ENCODE measurements around the gene BYSL.

DNA sequence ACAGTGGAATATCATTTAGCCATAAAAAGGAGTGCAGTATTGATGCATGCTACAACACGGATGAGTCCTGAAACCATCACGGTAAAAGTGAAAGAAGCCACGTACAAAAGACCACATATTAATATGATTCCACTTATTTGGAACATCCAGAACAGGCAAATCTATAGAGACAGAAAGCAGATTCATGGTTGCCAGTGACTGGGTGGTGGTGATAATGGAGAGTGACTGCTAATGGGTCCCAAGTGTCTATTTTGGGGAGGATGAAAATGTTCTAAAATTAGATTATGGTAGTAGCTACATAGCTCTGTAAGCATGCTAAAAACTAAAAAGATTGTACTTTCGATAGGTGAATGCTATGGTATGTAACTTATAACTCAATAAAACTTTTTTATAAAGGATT is 38.7 kb downstream of the BYSL start:
- TF ChIP-seq, protein P1, sequence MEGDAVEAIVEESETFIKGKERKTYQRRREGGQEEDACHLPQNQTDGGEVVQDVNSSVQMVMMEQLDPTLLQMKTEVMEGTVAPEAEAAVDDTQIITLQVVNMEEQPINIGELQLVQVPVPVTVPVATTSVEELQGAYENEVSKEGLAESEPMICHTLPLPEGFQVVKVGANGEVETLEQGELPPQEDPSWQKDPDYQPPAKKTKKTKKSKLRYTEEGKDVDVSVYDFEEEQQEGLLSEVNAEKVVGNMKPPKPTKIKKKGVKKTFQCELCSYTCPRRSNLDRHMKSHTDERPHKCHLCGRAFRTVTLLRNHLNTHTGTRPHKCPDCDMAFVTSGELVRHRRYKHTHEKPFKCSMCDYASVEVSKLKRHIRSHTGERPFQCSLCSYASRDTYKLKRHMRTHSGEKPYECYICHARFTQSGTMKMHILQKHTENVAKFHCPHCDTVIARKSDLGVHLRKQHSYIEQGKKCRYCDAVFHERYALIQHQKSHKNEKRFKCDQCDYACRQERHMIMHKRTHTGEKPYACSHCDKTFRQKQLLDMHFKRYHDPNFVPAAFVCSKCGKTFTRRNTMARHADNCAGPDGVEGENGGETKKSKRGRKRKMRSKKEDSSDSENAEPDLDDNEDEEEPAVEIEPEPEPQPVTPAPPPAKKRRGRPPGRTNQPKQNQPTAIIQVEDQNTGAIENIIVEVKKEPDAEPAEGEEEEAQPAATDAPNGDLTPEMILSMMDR (IDR thresholded peaks at IDR 0.05) = no peak
- TF ChIP-seq POLR2AphosphoS5 (IDR thresholded peaks at IDR 0.05) (no peak), POLR2A (IDR thresholded peaks at IDR 0.05) (no peak)

Measured in breast epithelium (tissue), 3 donors.